ENCODE measurements around the gene SYT2.

DNA sequence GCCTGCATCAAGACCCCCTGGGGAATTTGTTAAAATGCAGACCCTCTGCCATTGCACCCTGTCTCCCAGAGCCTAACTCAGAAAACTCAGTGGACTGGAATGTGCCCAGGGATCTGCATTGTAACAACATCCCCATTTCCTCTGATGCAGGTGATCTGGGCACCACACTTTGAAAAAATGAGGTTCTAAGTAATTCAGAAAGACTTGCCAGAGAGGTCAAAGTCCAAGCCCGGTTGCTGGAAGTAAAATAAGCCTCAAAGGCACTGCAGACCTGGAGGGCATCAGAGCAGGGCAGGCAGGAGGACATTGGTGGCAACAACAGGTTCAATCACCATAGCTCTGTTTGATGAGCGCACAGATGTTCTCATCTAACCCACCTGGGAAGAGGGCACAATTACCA lies 90.7 kb downstream of the SYT2 start:
- TF ChIP-seq, protein P1, sequence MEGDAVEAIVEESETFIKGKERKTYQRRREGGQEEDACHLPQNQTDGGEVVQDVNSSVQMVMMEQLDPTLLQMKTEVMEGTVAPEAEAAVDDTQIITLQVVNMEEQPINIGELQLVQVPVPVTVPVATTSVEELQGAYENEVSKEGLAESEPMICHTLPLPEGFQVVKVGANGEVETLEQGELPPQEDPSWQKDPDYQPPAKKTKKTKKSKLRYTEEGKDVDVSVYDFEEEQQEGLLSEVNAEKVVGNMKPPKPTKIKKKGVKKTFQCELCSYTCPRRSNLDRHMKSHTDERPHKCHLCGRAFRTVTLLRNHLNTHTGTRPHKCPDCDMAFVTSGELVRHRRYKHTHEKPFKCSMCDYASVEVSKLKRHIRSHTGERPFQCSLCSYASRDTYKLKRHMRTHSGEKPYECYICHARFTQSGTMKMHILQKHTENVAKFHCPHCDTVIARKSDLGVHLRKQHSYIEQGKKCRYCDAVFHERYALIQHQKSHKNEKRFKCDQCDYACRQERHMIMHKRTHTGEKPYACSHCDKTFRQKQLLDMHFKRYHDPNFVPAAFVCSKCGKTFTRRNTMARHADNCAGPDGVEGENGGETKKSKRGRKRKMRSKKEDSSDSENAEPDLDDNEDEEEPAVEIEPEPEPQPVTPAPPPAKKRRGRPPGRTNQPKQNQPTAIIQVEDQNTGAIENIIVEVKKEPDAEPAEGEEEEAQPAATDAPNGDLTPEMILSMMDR (IDR thresholded peaks at IDR 0.05) = no peak
- no peak for TF ChIP-seq ZFX (IDR thresholded peaks at IDR 0.05; ENCODE audit: borderline replicate concordance)
